ENCODE data around the gene CDC5L. TPM values are rescaled to one million over a fixed set of nuclear protein-coding genes. Genes with fewer than 3 reads are reported as not detected.

CDC5L gene
- total RNA-seq, 4 donors from 2014 or later = 17.8 to 24.7 (median 20.8) TPM

DNA sequence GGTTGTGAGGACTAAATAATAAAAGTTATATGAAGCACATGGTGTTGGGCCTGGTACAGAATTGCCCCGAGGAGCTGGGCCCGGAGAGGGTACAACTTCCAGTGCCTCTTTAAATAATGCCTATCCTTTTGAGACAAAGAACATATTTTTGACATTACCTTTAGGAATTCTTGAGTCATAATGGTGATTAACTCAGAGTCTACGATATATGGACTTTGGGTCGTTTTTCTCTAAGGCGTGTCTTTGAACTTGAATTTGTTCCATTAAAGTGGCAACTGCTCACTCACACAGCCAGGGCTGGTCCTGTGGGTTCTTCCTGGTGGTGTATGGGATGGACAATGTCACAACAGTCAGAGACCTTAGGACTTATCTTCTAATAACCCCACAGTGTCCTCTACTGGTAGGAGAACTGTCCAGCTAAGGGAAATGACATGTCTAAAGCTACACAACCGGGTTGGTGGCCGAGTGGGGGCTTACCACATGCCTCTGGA, 106.5 kb downstream of the CDC5L start:
- no peaks in the 10 kb centered on the region for H3K9me3 ChIP-seq
- H3K4me1 ChIP-seq = peaks cover 12 to 19% of the 10 kb centered on the region in 2 donors
- H3K27ac ChIP-seq = no peak overlapping the region
- no peak for DNase-seq
- no peak for TF ChIP-seq POLR2A (IDR thresholded peaks at IDR 0.05)
- TF ChIP-seq, protein P1, sequence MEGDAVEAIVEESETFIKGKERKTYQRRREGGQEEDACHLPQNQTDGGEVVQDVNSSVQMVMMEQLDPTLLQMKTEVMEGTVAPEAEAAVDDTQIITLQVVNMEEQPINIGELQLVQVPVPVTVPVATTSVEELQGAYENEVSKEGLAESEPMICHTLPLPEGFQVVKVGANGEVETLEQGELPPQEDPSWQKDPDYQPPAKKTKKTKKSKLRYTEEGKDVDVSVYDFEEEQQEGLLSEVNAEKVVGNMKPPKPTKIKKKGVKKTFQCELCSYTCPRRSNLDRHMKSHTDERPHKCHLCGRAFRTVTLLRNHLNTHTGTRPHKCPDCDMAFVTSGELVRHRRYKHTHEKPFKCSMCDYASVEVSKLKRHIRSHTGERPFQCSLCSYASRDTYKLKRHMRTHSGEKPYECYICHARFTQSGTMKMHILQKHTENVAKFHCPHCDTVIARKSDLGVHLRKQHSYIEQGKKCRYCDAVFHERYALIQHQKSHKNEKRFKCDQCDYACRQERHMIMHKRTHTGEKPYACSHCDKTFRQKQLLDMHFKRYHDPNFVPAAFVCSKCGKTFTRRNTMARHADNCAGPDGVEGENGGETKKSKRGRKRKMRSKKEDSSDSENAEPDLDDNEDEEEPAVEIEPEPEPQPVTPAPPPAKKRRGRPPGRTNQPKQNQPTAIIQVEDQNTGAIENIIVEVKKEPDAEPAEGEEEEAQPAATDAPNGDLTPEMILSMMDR (IDR thresholded peaks at IDR 0.05) = no peak
- intact Hi-C loops (cut with DNase I) = no loop called here
- 82 to 91% methylated on average over 7 of the region's 7 CpGs for WGBS, 2 donors
- H3K4me3 ChIP-seq (replicated peaks in 1 of 3) = no peak overlapping the region
- H3K27me3 ChIP-seq = no peaks in the 10 kb centered on the region
- no peaks in the 10 kb centered on the region for H3K36me3 ChIP-seq

DNA sequence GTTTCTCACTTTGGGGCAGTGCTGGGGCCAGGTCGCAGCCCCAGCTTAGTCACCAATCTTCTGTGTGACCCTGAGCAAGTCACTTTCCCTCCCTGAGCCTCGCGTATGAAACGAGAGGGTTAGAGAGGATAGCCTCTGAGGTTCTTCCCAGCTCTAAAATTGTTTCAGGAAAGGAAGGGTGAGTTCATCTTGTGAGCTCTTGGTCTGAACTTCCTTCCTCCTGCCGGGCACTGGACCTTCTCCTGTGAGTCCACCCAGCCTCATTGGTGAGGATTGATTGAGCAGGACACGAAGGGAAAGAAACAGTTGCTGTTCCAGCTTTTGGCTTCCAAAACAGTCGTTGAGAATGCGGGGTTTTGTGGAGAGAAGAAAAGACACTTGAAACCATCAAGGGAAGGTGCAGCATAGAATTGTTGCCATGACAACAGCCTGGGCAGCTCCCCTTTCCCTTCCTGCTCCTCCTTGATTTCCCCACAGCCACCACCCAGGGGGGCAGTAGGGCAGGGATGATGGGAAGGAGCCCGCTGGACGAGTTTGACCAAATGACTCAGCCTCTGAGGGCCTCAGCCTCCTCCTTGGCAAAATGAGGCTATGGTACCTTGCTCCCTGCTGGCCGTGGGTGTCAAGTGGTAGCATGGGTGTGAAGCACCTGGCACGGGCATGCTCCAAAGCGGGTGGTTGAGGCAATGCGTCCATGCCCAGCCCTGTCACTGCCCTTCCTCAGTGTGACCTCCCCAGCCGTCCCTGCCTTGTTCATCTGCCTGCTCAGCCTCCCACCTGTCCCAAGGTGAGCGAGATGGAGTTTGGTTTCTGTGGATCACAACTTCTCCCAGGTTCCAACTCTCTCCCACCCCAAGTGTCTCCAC, 107.8 kb downstream of the CDC5L start:
- 72% methylated on average over 13 to 16 of the region's 16 CpGs for WGBS, 2 donors
- peaks cover 7 to 8% of the 10 kb centered on the region in 2 donors for H3K4me1 ChIP-seq
- H3K9me3 ChIP-seq = no peaks in the 10 kb centered on the region
- no peak for DNase-seq
- H3K36me3 ChIP-seq = no peaks in the 10 kb centered on the region
- no peak overlapping the region for H3K27ac ChIP-seq
- no peak overlapping the region for H3K4me3 ChIP-seq (replicated peaks in 1 of 3)
- TF ChIP-seq, protein P1 (IDR thresholded peaks at IDR 0.05) = no peak
- no peak for TF ChIP-seq POLR2A (IDR thresholded peaks at IDR 0.05)
- H3K27me3 ChIP-seq = no peaks in the 10 kb centered on the region
- intact Hi-C loops (cut with DNase I) = no loop called here

DNA sequence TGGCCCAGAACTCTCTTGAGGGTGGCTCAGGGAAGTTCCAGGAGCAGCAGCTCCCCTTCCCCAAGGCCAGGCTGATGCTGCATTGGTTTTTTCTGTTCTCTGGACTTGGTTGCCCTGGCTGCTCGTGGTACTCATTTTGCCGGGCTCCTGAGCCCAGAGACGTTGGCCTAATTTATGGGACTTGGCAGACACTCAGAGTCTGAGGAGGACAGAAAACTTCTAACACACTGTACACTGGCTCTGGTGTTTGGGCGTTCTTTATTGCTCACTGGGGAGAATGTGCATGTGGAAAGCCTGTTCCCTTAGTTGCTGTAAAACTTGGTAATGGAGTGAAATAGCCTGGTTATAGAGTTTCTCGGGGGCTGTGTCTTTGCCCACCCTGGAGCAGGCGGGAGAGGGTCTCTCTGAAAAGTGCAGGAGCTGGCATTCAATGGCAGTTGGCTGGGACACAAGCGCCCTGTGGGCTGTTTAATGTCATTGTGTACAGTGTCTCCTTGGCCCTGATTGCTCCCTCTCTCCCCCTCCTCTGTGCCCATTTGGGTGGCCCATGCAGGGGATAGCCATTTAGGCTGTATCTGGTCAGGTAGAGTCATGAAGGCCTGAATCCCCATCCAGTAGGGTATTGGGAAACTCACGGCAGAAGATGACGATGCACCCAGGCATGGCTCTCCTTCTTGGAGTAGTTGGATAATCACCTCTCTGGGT, 109.3 kb downstream of the CDC5L start:
- intact Hi-C loops (cut with DNase I) = no loop called here
- DNase-seq = no peak
- Histone ChIP-seq H3K27me3 (no peaks in the 10 kb centered on the region), H3K27ac (no peak overlapping the region), H3K4me3 (replicated peaks in 1 of 3) (no peak overlapping the region), H3K9me3 (no peaks in the 10 kb centered on the region), H3K4me1 (no peaks in the 10 kb centered on the region), H3K36me3 (no peaks in the 10 kb centered on the region)
- 84 to 85% methylated on average over 9 of the region's 9 CpGs for WGBS, 2 donors
- TF ChIP-seq POLR2A (IDR thresholded peaks at IDR 0.05) = no peak
- TF ChIP-seq, protein P1 (IDR thresholded peaks at IDR 0.05) = no peak

DNA sequence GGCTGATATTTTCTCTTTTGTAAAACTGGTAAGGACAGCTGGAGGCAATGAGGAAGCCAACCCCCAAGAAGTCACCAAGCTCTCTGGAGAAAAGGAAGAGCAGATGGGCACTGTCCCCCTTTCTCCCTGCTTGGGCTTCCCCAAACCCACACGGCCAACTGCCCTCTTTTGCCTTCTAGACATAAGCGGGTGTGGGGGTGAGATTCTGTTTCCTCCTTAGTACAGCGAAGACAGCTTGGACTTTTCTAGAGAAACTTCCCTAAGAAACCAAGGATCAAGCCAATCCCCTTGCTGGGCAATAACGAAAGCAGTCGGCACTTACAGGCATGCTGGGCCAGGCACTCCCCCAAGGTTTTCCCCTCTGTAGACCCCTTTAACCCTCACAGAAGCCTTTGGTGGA, 110.3 kb downstream of the CDC5L start:
- 89 to 91% methylated on average over 5 of the region's 5 CpGs for WGBS, 2 donors
- no peaks in the 10 kb centered on the region for H3K27me3 ChIP-seq
- DNase-seq = no peak
- no peaks in the 10 kb centered on the region for H3K4me1 ChIP-seq
- H3K27ac ChIP-seq = no peak overlapping the region
- TF ChIP-seq, protein P1 (IDR thresholded peaks at IDR 0.05) = no peak
- TF ChIP-seq POLR2A (IDR thresholded peaks at IDR 0.05) = no peak
- H3K9me3 ChIP-seq = no peaks in the 10 kb centered on the region
- no peak overlapping the region for H3K4me3 ChIP-seq (replicated peaks in 1 of 3)
- intact Hi-C loops (cut with DNase I) = no loop called here
- H3K36me3 ChIP-seq = no peaks in the 10 kb centered on the region

DNA sequence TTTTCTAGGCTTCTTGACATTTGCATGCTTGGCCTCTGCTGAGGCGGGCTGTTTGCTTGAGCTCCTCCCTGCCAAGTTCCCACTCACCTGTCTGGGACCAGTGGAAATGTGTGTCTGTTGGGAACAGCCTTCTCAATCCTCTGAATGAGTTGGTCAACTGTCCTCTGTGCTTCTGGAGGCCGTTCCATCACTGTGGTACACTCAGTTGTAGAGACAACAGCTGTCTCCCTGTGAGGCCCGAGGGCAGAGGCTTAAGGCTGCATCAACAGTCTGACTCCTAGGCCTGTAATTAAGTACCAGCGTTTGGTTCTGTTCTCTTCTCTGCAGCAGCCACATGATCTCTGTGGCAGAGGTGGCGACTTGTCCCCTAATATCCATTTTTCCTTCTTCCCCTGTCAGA, 110.9 kb downstream of the CDC5L start:
- Histone ChIP-seq H3K9me3 (no peaks in the 10 kb centered on the region), H3K4me3 (replicated peaks in 1 of 3) (no peak overlapping the region), H3K4me1 (peaks cover 0 to 1% of the 10 kb centered on the region in 2 donors), H3K27ac (no peak overlapping the region), H3K36me3 (no peaks in the 10 kb centered on the region), H3K27me3 (no peaks in the 10 kb centered on the region)
- TF ChIP-seq POLR2A (IDR thresholded peaks at IDR 0.05) = no peak
- TF ChIP-seq, protein P1 (IDR thresholded peaks at IDR 0.05) = no peak
- DNase-seq = no peak
- 79 to 95% methylated on average over 4 to 5 of the region's 5 CpGs for WGBS, 2 donors
- intact Hi-C loops (cut with DNase I) = no loop called here

Measured in thyroid gland (tissue), 4 donors.